ENCODE data around the gene HEPACAM2. TPM values are rescaled to one million over a fixed set of nuclear protein-coding genes. Genes with fewer than 3 reads are reported as not detected.

Gene HEPACAM2
- total and polyA plus RNA-seq, 2 of the 8 experiments (the other 6 are each of a cell fraction or from before 2014, with no cell fraction given) = not detected

- Histone ChIP-seq H3K4me1 (replicated peaks in 1 of 4; ENCODE audit: control insufficient read depth in 3 of 4, insufficient read depth in 4 of 4, low read length in 3 of 4) (peaks cover 0 to 3% (median 0%) of the 10 kb centered on the region in 4 experiments; a peak in 1 of 7 replicates), H2BK5ac (ENCODE audit: low read depth, low read length) (no peak overlapping the region), H3K9me3 (ENCODE audit: insufficient read depth in 2 of 2, low read depth in 1 of 2, low read length in 1 of 2) (no peaks in the 10 kb centered on the region), H4K91ac (replicated peaks; ENCODE audit: insufficient read length, low read length) (no peak overlapping the region), H3K18ac (ENCODE audit: extremely low read depth, low read length) (no peak overlapping the region), H3K9ac (replicated peaks in 1 of 4; ENCODE audit: extremely low read depth in 1 of 4, low read depth in 3 of 4, low read length in 3 of 4) (no peak overlapping the region; a peak in 1 of 7 replicates), H3K27ac (ENCODE audit: low read depth, low read length) (no peak overlapping the region), H3K23me2 (ENCODE audit: low read depth, low read length) (peaks cover 4% of the 10 kb centered on the region; the same call in 1 of the 2 replicates), H3K79me1 (ENCODE audit: low read depth, low read length) (no peaks in the 10 kb centered on the region; the same call in 1 of the 2 replicates), H3K4me2 (ENCODE audit: insufficient read depth in 1 of 2, low read depth in 2 of 2, low read length in 2 of 2) (peak overlapping the region; percentile 62 to 99), H3K36me3 (ENCODE audit: control insufficient read depth in 2 of 4, insufficient read depth in 4 of 4, low read length in 3 of 4) (no peaks in the 10 kb centered on the region), H3K56ac (replicated peaks; ENCODE audit: insufficient read length, low read depth, low read length) (no peak overlapping the region), H3K4ac (replicated peaks; ENCODE audit: insufficient read length, low read depth, low read length) (no peak overlapping the region), H3K4me3 (ENCODE audit: extremely low read depth in 1 of 4, insufficient read depth in 2 of 4, low read depth in 3 of 4, low read length in 4 of 4) (peak overlapping the region; percentile 84 to 96 (median 95)), H2BK15ac (ENCODE audit: low read length) (no peak overlapping the region), H2AK5ac (ENCODE audit: low read depth, low read length) (no peak overlapping the region), H3K14ac (ENCODE audit: insufficient read length) (no peak overlapping the region), H3K27me3 (replicated peaks in 1 of 4; ENCODE audit: control insufficient read depth in 3 of 4, extremely low read depth in 1 of 4, insufficient read depth in 3 of 4, low read length in 3 of 4) (no peaks in the 10 kb centered on the region), H3K23ac (ENCODE audit: insufficient read length) (no peak overlapping the region), H2AFZ (ENCODE audit: low read length) (peak overlapping the region; percentile 87), H4K5ac (ENCODE audit: insufficient read length, low read depth, low read length) (no peak overlapping the region), H2BK120ac (replicated peaks; ENCODE audit: low read depth, low read length) (no peak overlapping the region), H2BK20ac (ENCODE audit: low read length) (no peak overlapping the region), H4K20me1 (replicated peaks in 1 of 2; ENCODE audit: control insufficient read depth in 1 of 2, insufficient read depth in 2 of 2, low read length in 2 of 2) (no peaks in the 10 kb centered on the region), H4K8ac (ENCODE audit: extremely low read depth, insufficient read depth, low read length) (peak overlapping the region; percentile 84; the same call in 1 of the 2 replicates), H3K79me2 (ENCODE audit: control insufficient read depth in 1 of 2, insufficient read depth in 2 of 2, low read length in 2 of 2) (peaks cover 0 to 21% of the 10 kb centered on the region in 2 experiments; a peak in 2 of 4 replicates), H2BK12ac (ENCODE audit: low read depth, low read length) (no peak overlapping the region)
- ChIA-PET CTCF (ENCODE audit: partially characterized antibody) (interaction anchor here (1.0 to 1.4 kb wide), 5 partner anchors 13 to 318 kb away, joined by 3 to 7 read pairs (median 3); no protein-coding TSS in a partner anchor), POLR2A (ENCODE audit: partially characterized antibody) (no interaction called here)
- no peak for DNase-seq (ENCODE audit: low read depth in 1 of 2, low spot score in 2 of 2)
- WGBS, 2 experiments (ENCODE audit: extremely low coverage in 1 of 2, insufficient coverage in 1 of 2, insufficient read length in 1 of 2, insufficient replicate concordance in 2 of 2, low coverage in 1 of 2, low lambda C conversion rate in 2 of 2, missing lambda C conversion rate in 1 of 2) = 8% methylated on average over 8 of the region's 8 CpGs; no CpG with 5 or more reads in 1 of the 2 experiments
- no peak for FAIRE-seq
- TF ChIP-seq ATF2 (IDR thresholded peaks at IDR 0.05; ENCODE audit: low read length) (no peak), POLR2A (IDR thresholded peaks at IDR 0.05; ENCODE audit: control extremely low read depth in 1 of 2, low read depth in 2 of 2, low read length in 2 of 2) (no peak), HDAC2 (IDR thresholded peaks at IDR 0.05; ENCODE audit: borderline replicate concordance in 1 of 2, low read depth in 2 of 2, low read length in 2 of 2) (no peak), ZNF274 (IDR thresholded peaks at IDR 0.05; ENCODE audit: borderline replicate concordance, extremely low read depth, low read length) (no peak), SUZ12 (IDR thresholded peaks at IDR 0.05; ENCODE audit: low read length) (no peak), YY1 (IDR thresholded peaks at IDR 0.05; ENCODE audit: low read depth, low read length) (no peak), SRF (IDR thresholded peaks at IDR 0.05; ENCODE audit: low read depth, low read length) (no peak), FOSL1 (IDR thresholded peaks at IDR 0.05; ENCODE audit: insufficient read depth, low read depth, low read length) (no peak), KDM4A (IDR thresholded peaks at IDR 0.05; ENCODE audit: low read depth, low read length, severe bottlenecking) (no peak), SIN3A (conservative IDR thresholded peaks at IDR 0.05 in 1 of 2, IDR thresholded peaks at IDR 0.05 in 1 of 2; ENCODE audit: low read depth in 1 of 2, low read length in 2 of 2) (no peak), JUN (IDR thresholded peaks at IDR 0.05; ENCODE audit: low read depth, low read length) (no peak), TCF12 (IDR thresholded peaks at IDR 0.05; ENCODE audit: low read depth, low read length) (no peak), BRCA1 (IDR thresholded peaks at IDR 0.05; ENCODE audit: low read depth, low read length) (no peak)
Observed at GRCh38 chr7:93232673-93233018, 6.4 kb upstream of the HEPACAM2 start.
